HCT116 (cell line): ENCODE measurements around the gene TAF4.

Experiments
- CEBPB ChIP-seq: IDR thresholded peaks from 2 replicates; pipeline ENCODE4 v1.6.1; 2012; ENCODE audit warnings: low read depth
- CTCF ChIP-seq, 3 experiments: fragments of 200-600 bp in 1 of 3; sonication (generic) in 1 of 3; IDR thresholded peaks in 2 of 3; conservative IDR thresholded peaks in 1 of 3; 2 replicates each; pipeline ENCODE4 v1.5.1; 2012 to 2017; ENCODE audit warnings: low read depth in 2 of 3, low read length in 2 of 3, antibody characterized with exemption in 1 of 3, borderline replicate concordance in 1 of 3, control low read depth in 1 of 3, mild to moderate bottlenecking in 1 of 3, mixed read lengths in 1 of 3, mixed run types in 1 of 3, moderate library complexity in 1 of 3; ENCODE audit not compliant: insufficient read depth in 1 of 3
- EGR1 ChIP-seq: IDR thresholded peaks from 2 replicates; pipeline ENCODE4 v1.6.1; 2012; ENCODE audit warnings: low read depth
- EZH2 ChIP-seq: fragments of 200-600 bp; sonication (generic); IDR thresholded peaks from 2 replicates; pipeline ENCODE4 v1.6.1; 2017; ENCODE audit warnings: antibody characterized with exemption, mixed run types
- FOSL1 ChIP-seq: IDR thresholded peaks from 2 replicates; pipeline ENCODE4 v1.6.1; 2012; ENCODE audit warnings: low read depth
- JUND ChIP-seq: IDR thresholded peaks from 2 replicates; pipeline ENCODE4 v1.6.1; 2012
- POLR2A ChIP-seq: IDR thresholded peaks from 2 replicates; pipeline ENCODE4 v1.7.0; 2011; ENCODE audit warnings: borderline replicate concordance; ENCODE audit not compliant: insufficient read depth, insufficient read length; ENCODE audit errors: extremely low read depth
- POLR2AphosphoS5 ChIP-seq: IDR thresholded peaks from 2 replicates; pipeline ENCODE4 v1.6.1; 2011; ENCODE audit warnings: mild to moderate bottlenecking, low read depth, low read length, moderate library complexity
- SP1 ChIP-seq: IDR thresholded peaks from 2 replicates; pipeline ENCODE4 v1.6.1; 2012; ENCODE audit warnings: low read depth
- SRF ChIP-seq: IDR thresholded peaks from 2 replicates; pipeline ENCODE4 v1.6.1; 2012; ENCODE audit warnings: low read depth
- TCF7L2 ChIP-seq: IDR thresholded peaks from 2 replicates; pipeline ENCODE4 v1.7.0; 2011; ENCODE audit warnings: borderline replicate concordance, inconsistent platforms; ENCODE audit not compliant: insufficient read depth, insufficient read length; ENCODE audit errors: extremely low read depth
- YY1 ChIP-seq: IDR thresholded peaks from 2 replicates; pipeline ENCODE4 v1.6.1; 2011; ENCODE audit warnings: low read length, low read depth, moderate library complexity, mild to moderate bottlenecking; ENCODE audit not compliant: insufficient replicate concordance; ENCODE audit errors: extremely low read depth
- TF ChIP-seq, protein P1 (sequence below): IDR thresholded peaks from 2 replicates; pipeline ENCODE4 v1.6.1; 2012; ENCODE audit warnings: low read depth
- TF ChIP-seq, protein P2 (sequence below): IDR thresholded peaks from 2 replicates; pipeline ENCODE4 v1.6.1; 2012

- TF ChIP-seq CTCF (IDR thresholded peaks at IDR 0.05 in 2 of 3, conservative IDR thresholded peaks at IDR 0.05 in 1 of 3; ENCODE audit: borderline replicate concordance in 1 of 3, insufficient read depth in 1 of 3, low read depth in 2 of 3, low read length in 2 of 3), result no peak
- no peak for TF ChIP-seq POLR2A
- TF ChIP-seq EZH2, result no peak
- no peak for TF ChIP-seq SP1
- no peak for TF ChIP-seq SRF
- no peak for TF ChIP-seq TCF7L2
- no peak for TF ChIP-seq YY1
- TF ChIP-seq POLR2AphosphoS5, result no peak
- TF ChIP-seq, protein P1, sequence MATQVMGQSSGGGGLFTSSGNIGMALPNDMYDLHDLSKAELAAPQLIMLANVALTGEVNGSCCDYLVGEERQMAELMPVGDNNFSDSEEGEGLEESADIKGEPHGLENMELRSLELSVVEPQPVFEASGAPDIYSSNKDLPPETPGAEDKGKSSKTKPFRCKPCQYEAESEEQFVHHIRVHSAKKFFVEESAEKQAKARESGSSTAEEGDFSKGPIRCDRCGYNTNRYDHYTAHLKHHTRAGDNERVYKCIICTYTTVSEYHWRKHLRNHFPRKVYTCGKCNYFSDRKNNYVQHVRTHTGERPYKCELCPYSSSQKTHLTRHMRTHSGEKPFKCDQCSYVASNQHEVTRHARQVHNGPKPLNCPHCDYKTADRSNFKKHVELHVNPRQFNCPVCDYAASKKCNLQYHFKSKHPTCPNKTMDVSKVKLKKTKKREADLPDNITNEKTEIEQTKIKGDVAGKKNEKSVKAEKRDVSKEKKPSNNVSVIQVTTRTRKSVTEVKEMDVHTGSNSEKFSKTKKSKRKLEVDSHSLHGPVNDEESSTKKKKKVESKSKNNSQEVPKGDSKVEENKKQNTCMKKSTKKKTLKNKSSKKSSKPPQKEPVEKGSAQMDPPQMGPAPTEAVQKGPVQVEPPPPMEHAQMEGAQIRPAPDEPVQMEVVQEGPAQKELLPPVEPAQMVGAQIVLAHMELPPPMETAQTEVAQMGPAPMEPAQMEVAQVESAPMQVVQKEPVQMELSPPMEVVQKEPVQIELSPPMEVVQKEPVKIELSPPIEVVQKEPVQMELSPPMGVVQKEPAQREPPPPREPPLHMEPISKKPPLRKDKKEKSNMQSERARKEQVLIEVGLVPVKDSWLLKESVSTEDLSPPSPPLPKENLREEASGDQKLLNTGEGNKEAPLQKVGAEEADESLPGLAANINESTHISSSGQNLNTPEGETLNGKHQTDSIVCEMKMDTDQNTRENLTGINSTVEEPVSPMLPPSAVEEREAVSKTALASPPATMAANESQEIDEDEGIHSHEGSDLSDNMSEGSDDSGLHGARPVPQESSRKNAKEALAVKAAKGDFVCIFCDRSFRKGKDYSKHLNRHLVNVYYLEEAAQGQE, result no peak
- TF ChIP-seq JUND, result no peak
- TF ChIP-seq EGR1, result no peak
- TF ChIP-seq CEBPB, result no peak
- no peak for TF ChIP-seq FOSL1
- TF ChIP-seq, protein P2, sequence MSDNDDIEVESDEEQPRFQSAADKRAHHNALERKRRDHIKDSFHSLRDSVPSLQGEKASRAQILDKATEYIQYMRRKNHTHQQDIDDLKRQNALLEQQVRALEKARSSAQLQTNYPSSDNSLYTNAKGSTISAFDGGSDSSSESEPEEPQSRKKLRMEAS, result no peak
These were observed 88.3 kb downstream of the TAF4 start for GRCh38 chr20:61977419-61977786.
